Glomerular visceral epithelial cell (primary cell): ENCODE measurements around the gene FOXA1.

Experiments
- DNase-seq: peaks from one replicate; pipeline ENCODE4 v3.0.0-alpha.2; 2016; ENCODE audit errors: extremely low spot score

FOXA1 gene

DNA sequence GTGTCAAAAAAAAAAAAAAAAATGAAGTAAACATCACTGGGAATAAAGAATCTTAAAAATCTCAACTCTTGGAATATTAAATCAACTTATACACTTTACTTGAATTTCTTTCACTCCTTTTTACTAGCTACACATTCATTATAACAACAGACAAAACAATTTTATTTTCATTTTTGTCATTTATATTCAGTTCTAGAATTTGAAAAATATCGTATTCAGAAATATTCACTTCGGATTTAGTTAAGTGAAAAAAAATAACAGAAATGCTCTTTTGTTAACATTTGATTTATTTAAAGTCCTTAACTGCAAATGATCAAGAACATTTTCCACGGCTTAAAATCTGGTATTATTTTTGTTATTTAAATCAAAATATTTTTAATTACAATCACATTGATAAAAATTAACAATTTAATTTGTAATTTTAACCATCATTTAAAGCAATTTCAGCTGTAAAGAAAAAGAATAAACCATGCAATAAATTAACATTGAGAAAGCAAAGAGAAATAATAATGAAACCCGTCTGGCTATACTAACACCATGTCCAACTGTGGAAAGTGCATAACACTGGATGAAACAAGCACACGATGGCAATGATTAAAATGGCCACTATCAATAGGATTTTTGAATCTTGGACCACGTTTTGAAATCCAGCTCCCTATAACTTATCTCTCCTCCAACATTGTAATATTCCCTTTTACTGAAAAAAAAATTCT lies 5.2 kb downstream of the FOXA1 start:
- DNase-seq, result no peak

DNA sequence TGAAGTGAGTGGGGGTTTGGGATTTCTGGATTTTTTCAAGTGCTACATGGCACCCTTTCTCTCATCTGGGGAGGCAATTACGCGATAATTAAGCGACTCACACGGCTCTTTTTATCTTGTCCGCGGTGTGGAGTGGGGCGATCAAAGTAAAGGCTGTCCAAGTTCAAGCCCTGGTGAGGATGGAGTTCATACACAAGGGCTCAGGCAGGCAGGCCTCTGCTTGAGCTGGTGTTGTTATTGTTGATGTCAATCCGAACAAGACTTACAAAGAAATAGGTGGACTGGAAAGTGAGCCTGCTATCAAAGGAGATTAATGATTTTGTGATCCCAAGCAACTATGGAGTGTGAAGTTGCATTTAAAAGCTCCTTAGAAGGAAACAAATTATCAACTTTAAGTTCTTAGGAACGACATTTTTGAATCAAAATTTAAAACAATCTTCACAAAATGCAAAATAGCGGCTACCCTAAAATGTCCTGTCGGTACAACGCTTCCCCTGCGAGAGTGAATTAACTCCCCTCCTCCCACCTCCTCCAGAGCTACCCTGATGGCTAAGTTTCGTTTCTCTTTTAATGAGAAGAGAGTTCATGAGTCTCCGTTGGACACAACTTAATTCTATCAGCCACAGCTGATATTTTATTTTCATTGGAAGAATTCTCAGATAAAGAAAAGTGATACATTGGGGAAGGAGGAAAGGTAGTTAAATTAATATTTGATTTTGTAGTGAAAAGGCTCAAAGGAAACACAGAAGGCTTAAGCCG lies 5.9 kb downstream of the FOXA1 start:
- no peak for DNase-seq

DNA sequence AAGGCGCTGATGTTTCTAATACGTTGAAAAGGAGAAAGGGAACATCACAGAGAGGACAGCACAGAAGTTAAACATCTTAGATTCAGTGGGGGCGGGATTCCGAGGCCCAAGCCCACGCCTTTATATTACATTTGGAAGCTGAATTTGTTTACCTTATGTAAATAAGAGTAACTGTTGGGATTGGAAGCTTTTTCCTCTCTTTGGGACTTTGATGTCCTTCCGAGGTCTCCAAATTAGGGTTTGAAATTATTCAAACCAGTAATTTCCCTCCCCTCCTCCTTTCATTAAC lies 6.4 kb downstream of the FOXA1 start:
- DNase-seq, result no peak

DNA sequence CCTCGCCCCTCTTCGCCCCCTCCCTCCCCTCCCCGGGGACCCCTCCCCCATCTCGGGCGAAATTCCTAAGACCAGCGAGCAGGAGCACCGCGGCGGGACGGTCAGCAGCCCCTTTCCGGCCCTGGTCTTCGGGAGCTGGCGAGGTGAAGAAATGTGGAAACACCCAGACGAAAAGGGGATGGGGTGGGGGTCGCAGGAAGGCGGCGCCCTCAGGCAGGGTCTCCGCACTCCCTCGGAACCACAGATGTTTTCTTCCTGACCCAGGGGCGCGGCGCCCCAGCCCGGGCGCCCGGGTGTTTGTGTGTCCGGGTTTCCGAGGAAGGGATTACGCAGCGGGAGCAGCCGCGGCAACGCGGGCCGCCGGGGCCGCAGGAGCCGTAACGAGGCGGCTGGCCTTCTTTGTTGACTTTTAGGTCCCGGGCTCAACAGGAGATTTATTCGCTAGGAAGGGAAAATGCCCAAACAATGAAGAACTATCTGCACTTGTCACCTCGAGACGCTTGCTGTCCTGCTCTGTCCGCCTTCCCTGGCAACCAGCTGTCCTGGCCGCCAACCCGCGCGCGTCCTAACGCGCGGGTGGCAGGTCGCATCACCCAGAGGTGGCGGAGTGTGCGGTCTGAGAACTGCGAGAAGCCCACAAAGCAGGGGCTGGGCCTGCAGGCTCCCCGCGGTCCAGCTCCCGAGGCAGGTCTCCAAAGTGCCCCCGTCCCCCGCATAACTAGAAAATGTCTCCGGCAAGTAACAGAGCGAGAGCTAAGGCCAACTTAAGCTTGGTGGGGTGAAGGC lies 7.0 kb downstream of the FOXA1 start:
- no peak for DNase-seq

DNA sequence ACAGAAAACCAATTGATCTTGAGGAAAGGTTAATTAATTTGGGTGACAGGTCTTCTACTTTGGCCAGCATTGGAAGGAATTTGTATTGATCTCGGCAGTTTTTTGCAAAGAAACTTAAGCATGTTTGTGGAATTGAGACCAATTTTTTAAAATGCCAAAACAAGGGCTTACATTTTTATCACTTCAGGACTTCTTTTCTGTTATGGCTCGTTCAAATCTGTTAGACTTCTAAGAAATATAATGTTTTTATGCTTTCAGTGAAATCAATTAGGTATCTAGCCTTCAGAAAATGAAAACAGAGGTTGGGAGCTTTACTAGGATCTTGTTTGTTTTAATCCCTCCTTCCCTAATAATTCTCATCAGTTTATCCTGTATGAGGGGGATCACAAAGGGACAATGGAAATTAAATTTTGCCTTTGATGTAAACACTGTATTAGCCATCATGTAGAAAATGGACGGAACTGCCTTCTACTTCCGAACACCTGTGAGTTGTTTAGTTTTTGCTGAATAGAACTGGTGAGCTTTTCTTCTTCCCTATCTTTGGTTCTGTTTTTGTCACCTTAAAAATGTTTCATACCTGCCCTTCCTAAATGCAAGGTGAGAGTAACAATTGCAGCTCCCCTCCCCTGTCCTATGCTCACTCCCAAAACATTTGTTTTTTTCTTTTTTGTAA lies 7.8 kb downstream of the FOXA1 start:
- DNase-seq, result no peak

DNA sequence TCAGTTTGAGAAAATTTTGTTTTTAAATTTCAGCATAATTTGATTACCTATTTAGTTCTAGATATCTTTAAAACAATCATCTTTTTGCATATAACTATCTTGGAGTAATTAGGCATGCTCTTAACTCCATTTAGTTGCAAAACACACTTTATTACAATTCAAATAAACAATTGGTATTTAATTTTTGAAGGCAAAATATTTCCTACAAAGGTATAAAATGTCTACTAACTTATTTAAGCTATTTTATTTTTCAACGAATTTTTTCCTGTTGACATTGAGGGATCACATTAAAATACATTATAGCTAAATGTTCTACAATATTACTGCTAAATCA lies 8.3 kb downstream of the FOXA1 start:
- DNase-seq, result no peak

DNA sequence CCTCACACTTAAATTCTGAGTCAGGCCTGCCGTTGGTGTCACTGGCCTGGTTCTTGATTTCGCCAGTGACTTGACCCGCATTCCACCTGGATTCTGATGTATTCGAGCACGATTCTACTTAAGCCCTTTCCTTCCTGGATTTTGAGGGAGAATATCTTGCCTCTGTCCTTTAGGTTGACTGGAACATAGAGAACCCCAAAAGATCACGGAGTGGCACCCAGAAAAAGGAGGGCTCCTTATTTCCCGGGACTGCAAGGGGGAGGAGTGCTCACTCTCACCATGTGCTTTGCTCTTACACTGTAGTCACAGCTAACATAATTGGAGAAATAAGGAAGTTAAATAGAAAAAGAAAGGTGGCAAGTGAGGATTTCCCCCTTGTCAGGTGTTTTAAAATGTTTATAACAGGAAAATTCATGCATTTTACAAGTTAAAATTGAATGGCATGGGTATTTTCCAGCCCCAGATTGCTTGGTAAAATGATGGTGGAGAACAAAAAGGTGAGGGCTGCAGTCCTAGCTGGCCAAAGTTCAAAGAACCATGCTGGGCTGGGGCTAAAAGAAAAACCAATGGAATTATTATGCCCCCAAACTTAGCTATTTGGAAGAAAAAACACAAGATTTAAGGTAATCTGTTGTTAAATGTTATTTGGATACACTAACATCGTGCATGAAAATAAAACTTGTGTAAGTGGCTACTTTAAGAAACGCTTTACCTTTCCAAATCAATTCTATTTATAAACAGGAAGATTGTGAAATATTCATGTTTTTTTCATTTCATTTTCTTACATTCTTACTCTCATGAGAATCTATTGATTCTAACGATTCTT lies 8.9 kb downstream of the FOXA1 start:
- no peak for DNase-seq

DNA sequence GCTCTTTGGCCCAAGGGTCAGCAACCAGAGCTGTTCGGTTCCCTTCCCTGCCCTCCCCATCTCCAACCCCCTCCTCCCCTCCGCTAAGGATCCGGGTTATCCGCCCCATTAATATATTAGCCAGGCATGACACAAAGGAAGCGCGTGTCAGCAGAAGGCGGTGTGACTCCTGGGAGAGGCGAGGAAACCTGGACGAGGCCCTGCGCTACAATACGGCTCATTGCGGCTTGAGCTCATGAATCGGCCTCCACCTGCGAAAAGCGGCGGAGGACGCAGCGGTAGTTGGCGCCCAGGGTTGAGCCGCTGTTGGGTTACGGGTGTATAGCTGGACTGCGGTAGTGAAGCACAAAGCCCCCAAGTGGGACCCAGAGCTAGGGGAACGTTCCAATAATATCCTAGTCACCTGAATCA lies 9.9 kb downstream of the FOXA1 start:
- DNase-seq, result no peak

DNA sequence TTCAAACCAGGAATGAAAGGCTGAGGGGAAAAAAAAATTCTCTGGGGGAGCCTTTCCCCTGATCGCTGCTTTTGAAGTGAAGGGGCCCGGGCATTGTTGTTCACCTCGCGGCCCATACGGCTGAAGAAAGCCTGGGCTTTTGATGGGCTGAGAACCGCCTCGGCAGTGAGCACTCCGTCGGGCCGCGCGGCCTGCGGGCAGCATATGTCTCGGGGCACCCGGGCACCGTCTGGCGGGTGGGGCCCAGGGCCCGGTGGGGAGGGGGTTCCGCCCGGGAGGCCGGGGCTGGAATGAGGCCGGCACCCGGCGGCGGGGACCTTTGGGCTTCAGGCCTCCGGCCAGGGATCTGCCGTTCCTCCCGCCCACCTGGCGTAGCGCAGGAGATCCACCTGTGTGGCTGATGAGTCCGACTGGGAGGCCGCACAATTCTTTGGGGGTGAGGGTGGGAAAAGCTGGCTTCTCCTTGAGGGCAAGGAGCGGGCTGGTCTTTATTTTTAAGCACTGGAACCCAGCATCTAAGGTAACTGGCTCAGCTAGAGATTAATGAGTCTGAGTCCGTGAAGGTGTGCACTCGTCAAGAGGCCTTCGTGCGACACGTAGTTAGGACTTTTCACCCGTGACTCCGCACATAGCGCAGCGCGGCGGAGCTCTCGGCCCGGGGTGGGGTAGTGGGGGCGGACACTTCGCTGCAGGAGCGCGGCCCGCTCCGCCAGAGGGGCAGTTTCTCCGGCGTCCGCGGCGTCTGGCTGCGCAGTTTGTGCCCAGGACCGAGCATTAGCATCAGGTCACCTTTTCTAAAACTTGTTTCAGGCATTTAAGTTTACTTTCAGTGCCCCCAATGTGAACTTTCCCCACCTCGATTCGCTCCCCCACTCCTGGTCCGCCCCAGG lies 10.6 kb downstream of the FOXA1 start:
- DNase-seq, result no peak

DNA sequence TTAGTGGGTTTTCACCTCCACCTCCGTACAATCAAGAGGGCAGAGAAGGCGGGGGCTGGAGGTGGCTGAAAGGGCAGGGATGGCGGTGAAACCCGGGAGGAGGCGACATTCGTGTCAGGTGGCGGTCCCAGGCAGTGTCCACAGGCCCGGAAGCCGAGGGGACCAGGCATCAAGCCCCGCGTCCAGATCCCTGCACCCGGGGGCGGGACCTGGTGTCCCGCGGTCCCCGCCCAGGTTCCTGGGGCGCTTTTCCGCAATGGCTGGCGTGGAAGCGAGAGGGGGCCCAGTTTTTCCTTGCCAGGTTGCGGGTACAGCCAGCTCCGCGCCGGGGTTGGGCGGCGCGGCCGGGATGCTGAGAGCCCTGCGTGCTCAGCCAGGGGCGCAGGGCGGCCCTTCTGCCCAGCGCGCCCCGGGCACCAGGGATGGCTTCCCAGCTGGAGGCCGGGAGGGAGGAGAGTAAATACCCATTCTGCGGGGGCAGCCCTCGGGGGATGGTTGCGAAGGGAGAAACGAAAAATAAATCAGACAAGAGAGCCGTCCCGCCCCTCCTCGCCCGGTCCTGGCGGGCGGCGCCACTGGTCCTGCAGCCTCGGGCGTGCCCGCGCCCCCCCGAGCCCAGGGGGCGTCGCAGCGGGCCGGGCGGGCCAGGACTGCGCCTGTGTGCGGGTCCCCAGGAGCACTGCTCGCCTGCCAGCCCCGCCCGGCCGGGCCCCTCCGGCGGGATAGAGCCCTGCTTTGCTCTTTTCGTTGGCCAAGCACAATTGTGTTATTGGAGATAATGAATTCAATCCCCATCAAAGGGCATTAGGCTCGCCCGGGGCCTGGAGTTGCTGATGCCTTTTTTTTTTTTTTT lies 11.5 kb downstream of the FOXA1 start:
- no peak for DNase-seq

DNA sequence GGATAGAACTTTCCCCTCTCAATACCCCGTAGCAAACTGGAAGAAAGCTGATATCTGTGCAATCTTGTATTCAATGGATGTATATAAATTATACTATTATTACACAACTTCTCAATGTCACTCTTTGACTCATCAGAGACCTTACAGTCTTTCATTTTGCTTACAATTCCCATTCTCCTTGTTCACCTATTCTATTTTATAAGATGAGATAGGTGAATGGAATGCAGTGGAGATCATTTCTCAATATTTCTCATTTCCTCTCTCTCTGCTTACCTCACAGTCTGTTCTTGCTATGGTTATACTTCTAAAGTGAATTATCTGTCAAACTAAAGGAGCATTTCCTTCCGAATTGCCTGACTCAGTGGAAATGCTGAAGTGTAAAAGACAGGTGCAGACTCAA lies 14.9 kb downstream of the FOXA1 start:
- DNase-seq, result no peak

DNA sequence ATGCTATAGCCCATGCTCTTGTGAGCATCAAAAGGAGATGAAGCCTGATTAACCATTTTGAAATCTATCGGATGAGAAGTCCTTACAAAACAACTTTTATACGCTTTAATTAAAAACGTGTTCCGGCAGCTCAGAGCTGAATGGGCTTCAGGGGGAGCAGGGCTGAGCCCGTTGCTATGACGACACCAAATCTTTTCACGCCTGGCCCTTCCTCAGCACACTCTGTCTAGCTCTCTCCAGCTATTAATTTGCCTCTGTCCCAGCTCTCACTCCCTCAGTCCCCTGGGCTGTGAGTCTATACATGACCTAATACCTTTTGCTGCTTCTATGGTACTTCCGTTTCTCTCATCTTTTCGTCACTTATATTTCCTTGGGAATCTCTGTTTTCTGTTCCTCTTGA lies 15.8 kb downstream of the FOXA1 start:
- DNase-seq, result no peak

DNA sequence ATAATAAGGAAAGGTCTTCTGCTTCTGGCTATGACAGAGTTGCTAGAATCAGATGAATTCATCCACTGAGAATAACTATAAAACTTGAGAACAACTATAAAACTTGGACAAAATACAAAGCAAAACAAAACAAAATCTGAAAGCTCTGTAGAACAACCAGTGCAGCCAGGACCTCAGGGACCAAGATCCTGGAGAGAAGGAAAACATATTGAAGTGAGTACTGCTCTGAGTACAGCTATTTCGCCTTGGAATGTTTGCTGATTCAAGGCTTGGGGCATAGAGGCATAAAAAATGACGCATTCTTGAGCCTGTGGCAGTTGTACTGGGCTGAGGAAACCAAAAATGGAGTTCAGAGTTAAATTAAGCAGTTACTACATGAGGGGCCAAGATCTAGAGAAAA lies 21.7 kb downstream of the FOXA1 start:
- no peak for DNase-seq

DNA sequence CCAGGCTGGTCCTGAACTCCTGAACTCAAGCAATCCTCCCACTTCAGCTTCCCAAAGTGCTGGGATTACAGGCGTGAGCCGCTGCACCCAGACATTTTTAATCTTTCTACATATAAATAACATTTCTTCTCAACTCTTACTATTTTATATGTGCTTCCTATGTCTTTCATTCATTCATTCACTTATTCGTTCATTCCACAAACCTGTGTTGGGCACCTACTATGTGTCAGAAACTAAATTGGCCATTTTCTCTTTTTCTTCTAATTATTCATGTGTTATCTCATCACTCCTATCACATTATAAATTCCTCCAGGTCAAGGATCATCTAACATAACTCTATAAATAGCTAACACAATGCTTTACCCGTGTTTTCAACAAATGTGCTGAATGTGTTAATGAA lies 23.7 kb downstream of the FOXA1 start:
- no peak for DNase-seq

DNA sequence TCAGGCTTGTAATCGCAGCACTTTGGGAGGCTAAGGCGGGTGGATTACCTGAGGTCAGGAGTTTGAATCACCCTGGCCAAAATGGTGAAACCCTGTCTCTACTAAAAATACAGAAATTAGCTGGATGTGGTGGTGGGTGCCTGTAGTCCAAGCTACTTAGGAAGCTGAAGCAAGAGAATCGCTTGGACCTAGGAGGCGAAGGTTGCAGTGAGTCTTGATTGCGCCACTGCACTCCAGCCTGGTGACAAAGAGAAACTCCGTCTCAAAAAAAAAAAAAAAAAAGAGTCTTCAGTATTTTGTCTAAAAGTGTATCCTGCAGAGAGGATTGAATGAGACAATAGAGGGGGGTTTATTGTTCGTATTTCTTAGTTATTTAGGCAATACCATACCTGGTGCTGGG lies 25.3 kb downstream of the FOXA1 start:
- no peak for DNase-seq

DNA sequence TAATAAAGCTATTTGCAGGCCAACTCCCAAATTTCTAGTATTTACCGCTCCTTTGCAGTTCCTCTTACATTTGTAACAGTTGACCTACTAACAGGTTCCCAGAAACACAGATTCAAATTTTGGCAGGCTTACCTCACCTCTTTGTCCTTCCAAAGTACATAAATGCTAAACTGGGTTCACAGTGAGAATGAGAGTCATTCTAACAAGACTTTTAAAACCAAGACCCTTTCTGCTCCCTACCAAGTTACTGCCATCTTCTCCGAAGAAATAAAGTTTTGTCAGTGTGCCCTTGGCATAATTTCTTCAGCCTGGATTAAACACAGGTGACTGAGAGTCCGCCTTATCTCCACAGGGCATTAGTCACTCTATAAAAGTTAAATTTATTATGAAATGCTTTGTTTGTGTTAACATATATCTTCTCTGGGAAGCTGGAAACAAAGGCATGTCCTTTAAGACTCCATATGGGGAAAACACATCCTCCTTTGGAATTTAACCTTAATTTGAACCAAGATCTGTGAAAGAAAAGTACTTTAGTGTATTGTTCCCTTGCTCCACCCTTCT lies 28.2 kb downstream of the FOXA1 start:
- no peak for DNase-seq

DNA sequence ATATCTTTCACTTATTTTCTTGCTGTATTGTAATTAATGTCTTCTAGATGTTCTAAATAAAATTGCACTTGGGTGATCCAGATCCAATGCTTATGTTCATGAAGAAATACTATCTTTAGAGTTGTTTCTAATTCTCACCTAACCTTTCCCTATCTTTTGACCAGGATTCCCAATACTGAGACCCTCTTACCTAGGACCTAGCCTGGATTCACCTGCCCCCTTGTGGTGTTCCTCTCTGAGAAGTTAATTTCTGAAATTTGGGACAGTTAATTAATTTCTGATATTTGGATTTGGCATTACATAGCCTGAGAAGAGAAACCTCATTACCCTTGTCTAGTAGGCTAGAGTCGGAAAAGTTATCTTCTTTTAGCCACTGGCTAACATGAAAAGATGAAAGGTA lies 29.5 kb downstream of the FOXA1 start:
- DNase-seq, result no peak

DNA sequence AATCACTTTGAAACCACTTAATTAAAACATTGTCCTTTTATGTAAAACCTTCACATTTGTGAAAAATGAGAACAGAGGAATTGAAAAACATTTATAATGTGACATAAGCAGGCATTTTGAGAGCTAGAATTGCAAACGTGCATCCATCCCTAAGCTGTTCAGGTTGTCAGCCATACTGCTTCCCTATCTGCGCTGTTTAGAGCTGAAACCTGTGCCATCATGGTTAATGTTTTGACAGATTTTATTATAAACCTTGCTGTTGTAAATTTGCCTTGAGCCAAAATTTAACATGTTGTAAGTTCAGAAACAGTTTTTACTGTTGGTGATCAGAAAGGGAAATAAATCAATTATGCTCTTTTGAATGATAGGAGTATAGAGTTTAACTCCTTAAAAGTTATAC lies 31.9 kb downstream of the FOXA1 start:
- no peak for DNase-seq

DNA sequence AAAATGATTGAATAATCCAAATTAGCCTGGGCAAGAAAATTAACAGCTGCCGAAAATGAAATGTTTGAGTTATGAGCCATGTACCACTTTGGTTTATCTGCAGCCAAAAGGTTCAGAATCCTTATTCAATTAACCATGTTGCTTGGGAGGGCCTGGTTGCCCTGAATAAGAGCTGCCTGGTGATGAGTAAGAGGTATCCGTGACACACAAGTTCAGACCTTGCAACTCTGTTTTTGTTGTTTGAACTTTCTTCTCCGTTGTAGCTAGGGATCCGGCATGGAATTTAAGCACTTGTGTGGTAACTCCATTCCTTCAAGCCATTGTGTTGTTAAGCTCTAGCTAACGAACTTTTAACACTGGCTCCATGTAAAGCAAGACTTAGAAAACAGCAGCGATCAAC lies 35.7 kb downstream of the FOXA1 start:
- no peak for DNase-seq
